ENCODE measurements around the gene KIAA0586. TPM values are rescaled to one million over a fixed set of nuclear protein-coding genes. Genes with fewer than 3 reads are reported as not detected.

The KIAA0586 gene
- total and polyA plus RNA-seq, 2 of the 13 experiments (the other 11 are each of a cell fraction or from before 2014, with no cell fraction given) = 12.6 to 25.2 TPM

DNA sequence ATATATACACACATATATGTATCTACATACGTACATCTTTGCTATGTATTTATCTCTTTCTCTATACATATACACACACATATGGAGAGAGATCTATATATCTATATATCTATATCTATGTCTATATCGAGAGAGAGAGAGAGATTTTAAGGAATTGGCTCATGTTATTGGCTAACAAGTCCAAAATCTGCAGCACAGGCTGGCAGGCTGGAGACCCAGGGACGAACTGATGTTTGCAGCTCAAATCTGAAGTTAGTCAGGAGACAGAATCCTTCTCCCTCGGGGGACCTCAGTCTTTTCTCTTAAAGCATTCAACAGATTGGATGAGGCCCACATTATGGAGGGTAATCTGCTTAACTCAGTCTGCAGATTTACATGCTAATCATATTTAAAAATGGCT lies 169.5 kb downstream of the KIAA0586 start:
- ATAC-seq = no peak
- Histone ChIP-seq H3K9me3 (ENCODE audit: low read length) (no peaks in the 10 kb centered on the region), H3K36me3 (replicated peaks in 1 of 2; ENCODE audit: control insufficient read depth in 1 of 2, insufficient read depth in 2 of 2, low read length in 2 of 2) (no peaks in the 10 kb centered on the region), H3K27ac (ENCODE audit: extremely low read length, insufficient read depth, low read length) (no peak overlapping the region), H4K20me1 (ENCODE audit: insufficient read depth, low read length) (no peaks in the 10 kb centered on the region), H3K9ac (ENCODE audit: insufficient read depth, low read depth, low read length) (no peak overlapping the region), H3K4me1 (ENCODE audit: insufficient read depth, low read length) (no peaks in the 10 kb centered on the region), H2AFZ (ENCODE audit: low read length) (no peak overlapping the region), H3K79me2 (ENCODE audit: insufficient read depth, low read length) (no peaks in the 10 kb centered on the region), H3K4me3 (replicated peaks in 1 of 3; ENCODE audit: insufficient read depth in 1 of 3, low read depth in 2 of 3, low read length in 3 of 3) (no peak overlapping the region), H3K4me2 (ENCODE audit: low read depth, low read length) (no peak overlapping the region), H3K27me3 (ENCODE audit: control insufficient read depth in 1 of 2, insufficient read depth in 2 of 2, low read length in 2 of 2) (no peaks in the 10 kb centered on the region)
- ChIA-PET CTCF (ENCODE audit: low intra/inter-chr PET ratio, low total read pairs) (no interaction called here), POLR2A (no interaction called here)
- intact Hi-C loops (cut with micrococcal nuclease; ENCODE audit: unreplicated experiment) = no loop called here
- in situ Hi-C loops (cut with HindIII; ENCODE audit: extremely low pct_ligation_motif_present, low pct_unique_long_range_greater_than_20kb) = no loop called here
- BruUV-seq (replicated peaks) = no TSS peak
- no peak for FAIRE-seq
- no peak for DNase-seq (ENCODE audit: low spot score)
- WGBS (ENCODE audit: low lambda C conversion rate) = 12% methylated on average over 4 of the region's 4 CpGs
- no peak for TF ChIP-seq NRL (CRISPR knock-in tag; IDR thresholded peaks at IDR 0.05; ENCODE audit: borderline replicate concordance)
- no peak for TF ChIP-seq ZNF563 (CRISPR knock-in tag; IDR thresholded peaks at IDR 0.05)
- TF ChIP-seq ZNF143 (CRISPR knock-in tag; IDR thresholded peaks at IDR 0.05) = no peak
- TF ChIP-seq, protein P1, sequence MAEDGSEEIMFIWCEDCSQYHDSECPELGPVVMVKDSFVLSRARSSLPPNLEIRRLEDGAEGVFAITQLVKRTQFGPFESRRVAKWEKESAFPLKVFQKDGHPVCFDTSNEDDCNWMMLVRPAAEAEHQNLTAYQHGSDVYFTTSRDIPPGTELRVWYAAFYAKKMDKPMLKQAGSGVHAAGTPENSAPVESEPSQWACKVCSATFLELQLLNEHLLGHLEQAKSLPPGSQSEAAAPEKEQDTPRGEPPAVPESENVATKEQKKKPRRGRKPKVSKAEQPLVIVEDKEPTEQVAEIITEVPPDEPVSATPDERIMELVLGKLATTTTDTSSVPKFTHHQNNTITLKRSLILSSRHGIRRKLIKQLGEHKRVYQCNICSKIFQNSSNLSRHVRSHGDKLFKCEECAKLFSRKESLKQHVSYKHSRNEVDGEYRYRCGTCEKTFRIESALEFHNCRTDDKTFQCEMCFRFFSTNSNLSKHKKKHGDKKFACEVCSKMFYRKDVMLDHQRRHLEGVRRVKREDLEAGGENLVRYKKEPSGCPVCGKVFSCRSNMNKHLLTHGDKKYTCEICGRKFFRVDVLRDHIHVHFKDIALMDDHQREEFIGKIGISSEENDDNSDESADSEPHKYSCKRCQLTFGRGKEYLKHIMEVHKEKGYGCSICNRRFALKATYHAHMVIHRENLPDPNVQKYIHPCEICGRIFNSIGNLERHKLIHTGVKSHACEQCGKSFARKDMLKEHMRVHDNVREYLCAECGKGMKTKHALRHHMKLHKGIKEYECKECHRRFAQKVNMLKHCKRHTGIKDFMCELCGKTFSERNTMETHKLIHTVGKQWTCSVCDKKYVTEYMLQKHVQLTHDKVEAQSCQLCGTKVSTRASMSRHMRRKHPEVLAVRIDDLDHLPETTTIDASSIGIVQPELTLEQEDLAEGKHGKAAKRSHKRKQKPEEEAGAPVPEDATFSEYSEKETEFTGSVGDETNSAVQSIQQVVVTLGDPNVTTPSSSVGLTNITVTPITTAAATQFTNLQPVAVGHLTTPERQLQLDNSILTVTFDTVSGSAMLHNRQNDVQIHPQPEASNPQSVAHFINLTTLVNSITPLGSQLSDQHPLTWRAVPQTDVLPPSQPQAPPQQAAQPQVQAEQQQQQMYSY (CRISPR knock-in tag; IDR thresholded peaks at IDR 0.05) = no peak
- TF ChIP-seq EED (CRISPR knock-in tag; IDR thresholded peaks at IDR 0.05) = no peak

All from HepG2 (cell line).